ENCODE data around the gene LRFN2.

Gene LRFN2

DNA sequence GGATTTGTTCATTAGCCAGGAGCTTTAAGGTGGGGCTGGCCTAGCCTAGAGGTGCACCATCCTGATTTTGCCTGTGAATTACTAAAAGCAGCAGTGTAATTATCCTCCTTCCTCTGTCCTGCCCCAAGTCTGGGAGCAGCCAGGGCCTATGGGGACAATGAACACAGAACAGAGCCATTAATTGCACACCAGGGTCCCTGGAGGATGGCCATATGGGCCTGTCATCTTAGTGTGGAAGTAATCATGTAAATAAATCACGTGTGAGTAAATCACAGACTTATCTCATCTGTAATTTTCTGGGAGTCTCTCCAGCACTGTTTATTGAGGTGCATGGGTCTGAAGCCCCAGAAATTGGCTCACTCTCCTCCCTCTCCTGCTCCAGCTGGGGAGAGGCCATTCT lies 176.3 kb downstream of the LRFN2 start:
- in situ Hi-C loops (cut with MboI; ENCODE audit: low sequenced_read_pairs, unreplicated experiment) = no loop called here

DNA sequence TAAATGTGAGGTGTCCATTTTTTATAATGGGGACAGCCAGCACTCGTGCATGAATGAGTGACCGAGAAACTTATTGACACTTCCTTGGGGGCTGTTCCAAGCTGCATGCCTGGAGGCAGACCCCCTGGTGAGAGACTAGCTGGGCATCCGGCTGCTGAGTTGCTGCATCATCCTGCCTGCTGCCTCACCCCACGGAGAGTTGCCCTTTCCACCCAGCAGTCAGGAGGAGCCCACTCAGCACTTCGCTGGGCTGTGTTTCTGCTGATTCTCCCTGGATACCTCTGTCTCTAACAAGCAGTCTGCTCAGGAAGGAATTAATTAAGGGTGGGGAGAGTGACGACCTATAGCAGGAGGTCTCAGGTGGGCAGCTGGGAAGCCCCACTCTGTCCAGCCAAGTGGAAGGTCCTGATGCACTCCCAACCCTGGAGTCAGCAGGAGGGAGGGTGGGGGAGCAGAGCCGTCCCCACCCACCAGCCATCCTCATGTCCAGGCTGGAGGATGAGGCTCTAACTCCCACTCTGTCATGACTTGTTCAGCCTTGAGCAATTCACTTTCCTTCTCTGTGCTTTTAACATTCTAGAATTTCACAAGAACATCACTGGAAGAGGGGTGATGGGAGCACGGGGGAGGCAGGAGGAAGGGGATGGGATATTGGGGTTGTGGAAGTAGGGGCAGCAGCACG lies 177.3 kb downstream of the LRFN2 start:
- no peak for DNase-seq (ENCODE audit: low spot score)
- TF ChIP-seq, protein P1, sequence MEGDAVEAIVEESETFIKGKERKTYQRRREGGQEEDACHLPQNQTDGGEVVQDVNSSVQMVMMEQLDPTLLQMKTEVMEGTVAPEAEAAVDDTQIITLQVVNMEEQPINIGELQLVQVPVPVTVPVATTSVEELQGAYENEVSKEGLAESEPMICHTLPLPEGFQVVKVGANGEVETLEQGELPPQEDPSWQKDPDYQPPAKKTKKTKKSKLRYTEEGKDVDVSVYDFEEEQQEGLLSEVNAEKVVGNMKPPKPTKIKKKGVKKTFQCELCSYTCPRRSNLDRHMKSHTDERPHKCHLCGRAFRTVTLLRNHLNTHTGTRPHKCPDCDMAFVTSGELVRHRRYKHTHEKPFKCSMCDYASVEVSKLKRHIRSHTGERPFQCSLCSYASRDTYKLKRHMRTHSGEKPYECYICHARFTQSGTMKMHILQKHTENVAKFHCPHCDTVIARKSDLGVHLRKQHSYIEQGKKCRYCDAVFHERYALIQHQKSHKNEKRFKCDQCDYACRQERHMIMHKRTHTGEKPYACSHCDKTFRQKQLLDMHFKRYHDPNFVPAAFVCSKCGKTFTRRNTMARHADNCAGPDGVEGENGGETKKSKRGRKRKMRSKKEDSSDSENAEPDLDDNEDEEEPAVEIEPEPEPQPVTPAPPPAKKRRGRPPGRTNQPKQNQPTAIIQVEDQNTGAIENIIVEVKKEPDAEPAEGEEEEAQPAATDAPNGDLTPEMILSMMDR (IDR thresholded peaks at IDR 0.05; ENCODE audit: borderline replicate concordance, control extremely low read depth, extremely low read depth, insufficient read depth, missing control alignments) = no peak
- in situ Hi-C loops (cut with MboI; ENCODE audit: low sequenced_read_pairs, unreplicated experiment) = no loop called here

More for the DNA sequence above, 176.3 kb downstream of the LRFN2 start:
- TF ChIP-seq, protein P1 (IDR thresholded peaks at IDR 0.05; ENCODE audit: borderline replicate concordance, control extremely low read depth, extremely low read depth, insufficient read depth, missing control alignments) = no peak
- DNase-seq (ENCODE audit: low spot score) = no peak

DNA sequence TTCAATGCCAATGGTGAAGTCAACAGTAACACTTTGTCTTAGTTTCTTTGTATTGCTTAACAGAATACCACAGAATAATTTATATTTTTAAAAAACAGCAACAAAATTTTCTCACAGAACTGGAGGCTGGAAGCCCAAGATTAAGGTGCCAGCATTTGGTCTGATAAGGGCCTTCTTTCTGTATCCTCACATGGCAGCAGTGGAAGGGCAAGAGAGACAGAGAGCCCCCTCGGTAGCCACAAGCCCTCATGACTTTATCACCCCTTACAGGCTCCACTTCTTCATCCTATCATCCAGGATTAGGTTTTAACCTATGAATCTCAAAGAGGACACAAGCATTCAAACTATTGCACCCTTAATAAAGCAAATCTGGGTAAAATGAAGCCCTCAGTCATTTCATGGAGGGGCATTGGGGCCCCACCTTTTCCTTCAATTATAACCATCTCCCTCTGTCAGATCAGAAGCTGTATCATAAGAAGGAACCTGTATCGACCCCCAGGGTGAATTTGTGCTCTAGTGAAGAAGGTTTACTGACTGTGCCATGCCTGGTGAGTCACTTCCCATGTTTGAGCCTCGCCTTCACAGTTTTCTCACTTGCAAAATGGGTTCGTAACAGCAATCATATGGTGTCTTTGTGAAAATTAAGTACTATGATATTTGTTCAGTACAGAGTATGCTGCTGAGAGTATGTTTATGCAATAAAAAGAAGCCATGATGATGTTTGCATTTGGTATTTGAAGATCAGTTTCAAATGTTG lies 178.2 kb downstream of the LRFN2 start:
- no peak for DNase-seq (ENCODE audit: low spot score)
- in situ Hi-C loops (cut with MboI; ENCODE audit: low sequenced_read_pairs, unreplicated experiment) = no loop called here
- TF ChIP-seq, protein P1 (IDR thresholded peaks at IDR 0.05; ENCODE audit: borderline replicate concordance, control extremely low read depth, extremely low read depth, insufficient read depth, missing control alignments) = no peak

DNA sequence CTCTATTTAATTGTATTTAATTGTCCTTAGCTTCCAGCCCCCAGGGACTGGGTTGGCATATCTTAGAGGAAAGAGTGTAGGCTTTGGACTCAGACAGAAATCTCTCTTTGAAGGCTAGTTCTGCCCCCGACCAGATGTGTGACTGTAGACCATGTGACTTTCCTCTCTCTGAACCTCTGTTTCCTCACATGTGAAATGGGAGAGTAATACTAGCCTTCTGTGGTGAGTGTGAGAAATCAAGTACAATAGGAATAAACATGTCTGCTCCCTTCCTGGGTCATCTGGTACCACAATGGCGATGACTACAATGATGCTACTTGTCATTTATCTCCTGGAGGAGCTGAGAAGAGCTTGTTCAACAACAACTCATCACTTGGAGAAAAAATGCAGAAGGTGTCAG lies 179.9 kb downstream of the LRFN2 start:
- in situ Hi-C loops (cut with MboI; ENCODE audit: low sequenced_read_pairs, unreplicated experiment) = no loop called here
- no peak for DNase-seq (ENCODE audit: low spot score)
- TF ChIP-seq, protein P1 (IDR thresholded peaks at IDR 0.05; ENCODE audit: borderline replicate concordance, control extremely low read depth, extremely low read depth, insufficient read depth, missing control alignments) = no peak

DNA sequence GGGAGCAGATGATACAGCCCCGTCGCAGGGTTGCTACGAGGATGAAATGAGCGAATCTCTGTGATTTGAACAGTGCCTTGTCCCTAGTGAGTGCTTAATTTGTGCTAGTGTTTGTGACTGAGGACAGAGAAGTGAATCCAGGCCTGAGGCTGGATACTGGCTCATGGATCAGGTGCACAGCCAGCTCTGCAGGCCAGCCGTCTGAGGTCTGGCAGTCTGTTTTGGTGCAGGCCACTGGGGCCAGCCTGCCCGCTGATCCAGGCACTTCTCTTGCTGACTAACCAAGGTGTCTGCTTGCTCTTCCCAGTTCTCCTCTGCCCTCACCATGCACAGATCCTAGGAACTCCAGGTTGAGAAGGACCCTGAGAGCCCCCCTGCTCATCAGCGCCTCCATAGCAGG lies 181.0 kb downstream of the LRFN2 start:
- in situ Hi-C loops (cut with MboI; ENCODE audit: low sequenced_read_pairs, unreplicated experiment) = no loop called here
- TF ChIP-seq, protein P1 (IDR thresholded peaks at IDR 0.05; ENCODE audit: borderline replicate concordance, control extremely low read depth, extremely low read depth, insufficient read depth, missing control alignments) = no peak
- DNase-seq (ENCODE audit: low spot score) = no peak

DNA sequence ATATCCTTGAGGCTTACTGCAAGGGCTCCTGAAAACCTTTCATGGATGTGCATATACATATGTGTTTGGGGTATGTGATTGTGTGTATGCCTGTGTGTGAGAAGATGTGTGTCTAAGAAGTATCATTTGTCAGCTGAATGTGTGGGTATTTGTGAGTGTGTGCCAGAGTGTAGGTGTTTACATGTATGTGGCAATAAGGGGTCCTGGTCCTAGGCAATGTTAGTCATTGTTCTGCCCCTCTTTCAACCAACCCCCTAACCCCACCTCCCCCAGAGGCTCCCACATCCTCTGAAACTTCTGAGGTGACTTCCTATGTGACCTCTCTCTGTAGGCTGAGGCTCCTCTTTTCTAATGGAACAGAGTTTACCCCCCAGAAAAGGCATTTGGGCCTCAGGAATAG lies 186.4 kb downstream of the LRFN2 start:
- in situ Hi-C loops (cut with MboI; ENCODE audit: low sequenced_read_pairs, unreplicated experiment) = no loop called here
- no peak for DNase-seq (ENCODE audit: low spot score)
- TF ChIP-seq, protein P1 (IDR thresholded peaks at IDR 0.05; ENCODE audit: borderline replicate concordance, control extremely low read depth, extremely low read depth, insufficient read depth, missing control alignments) = no peak
